Activated naive CD8-positive, alpha-beta T cell treated with anti-CD3 and anti-CD28 coated beads, Interleukin-2, amount 50 U/mL, for 24 hours (primary cell): ENCODE measurements around the gene MYL6B.

Source experiments
- ATAC-seq: fragments of 150-1000 bp; cut with Tn5 transposase; one replicate; pipeline ENCODE4 v1.10.0; 2021
- DNase-seq: peaks from one replicate; pipeline ENCODE4 v3.0.0; 2021
- H3K27ac Mint-ChIP-seq: one replicate; pipeline ENCODE4 v1.8.0; 2021; ENCODE audit warnings: mild to moderate bottlenecking, mixed read lengths
- H3K27me3 Mint-ChIP-seq: one replicate; pipeline ENCODE4 v1.8.0; 2021; ENCODE audit warnings: mixed read lengths
- H3K36me3 Mint-ChIP-seq: one replicate; pipeline ENCODE4 v1.8.0; 2021; ENCODE audit warnings: low read depth, mixed read lengths
- H3K4me1 Mint-ChIP-seq: one replicate; pipeline ENCODE4 v1.8.0; 2021; ENCODE audit warnings: mixed read lengths
- H3K4me3 Mint-ChIP-seq: one replicate; pipeline ENCODE4 v1.8.0; 2021; ENCODE audit warnings: mild to moderate bottlenecking, moderate library complexity, mixed read lengths
- H3K9me3 Mint-ChIP-seq: one replicate; pipeline ENCODE4 v1.8.0; 2021; ENCODE audit warnings: mixed read lengths

The MYL6B gene

GRCh38 chr12:56117778-56118687, 34.4 kb upstream of the MYL6B start, which contains the start of gene ZC3H10:
Gene ZC3H10, plus strand, starts transcription at chr12:56118266. Its CDS starts 2,297 bp downstream, at chr12:56120563.
- ATAC-seq = peak; percentile 92
- H3K9me3 Mint-ChIP-seq = no peaks in the 10 kb centered on the region
- H3K4me1 Mint-ChIP-seq = peaks cover 44% of the 10 kb centered on the region
- H3K36me3 Mint-ChIP-seq = peaks cover 42% of the 10 kb centered on the region
- H3K27me3 Mint-ChIP-seq = peaks cover 4% of the 10 kb centered on the region
- H3K27ac Mint-ChIP-seq = peak within 1 kb of the TSS; percentile 99
- peak; percentile 99 for DNase-seq
- peak within 1 kb of the TSS; percentile 96 for H3K4me3 Mint-ChIP-seq

- peaks cover 34% of the 10 kb centered on the region for H3K36me3 Mint-ChIP-seq
- no peaks in the 10 kb centered on the region for H3K9me3 Mint-ChIP-seq
- H3K27ac Mint-ChIP-seq = peak overlapping the region; percentile 99
- H3K4me3 Mint-ChIP-seq = peak overlapping the region; percentile 96
- ATAC-seq (no peak), DNase-seq (no peak)
- H3K4me1 Mint-ChIP-seq = peaks cover 41% of the 10 kb centered on the region
- H3K27me3 Mint-ChIP-seq = peaks cover 4% of the 10 kb centered on the region
Observed at GRCh38 chr12:56118688-56119357, 33.6 kb upstream of the MYL6B start.

- Mint-ChIP-seq H3K27ac (peak overlapping the region; percentile 99), H3K4me3 (peak overlapping the region; percentile 96), H3K36me3 (peaks cover 31% of the 10 kb centered on the region), H3K27me3 (peaks cover 4% of the 10 kb centered on the region), H3K9me3 (no peaks in the 10 kb centered on the region), H3K4me1 (peaks cover 45% of the 10 kb centered on the region)
- ATAC-seq (no peak), DNase-seq (peak; percentile 62)
Observed at GRCh38 chr12:56119361-56119796, 33.0 kb upstream of the MYL6B start.

- H3K27ac Mint-ChIP-seq = peak overlapping the region; percentile 99
- ATAC-seq = no peak
Observed at GRCh38 chr12:56120158-56120846, 32.1 kb upstream of the MYL6B start.

GRCh38 chr12:56121204-56121870, 31.1 kb upstream of the MYL6B start:
- peaks cover 4% of the 10 kb centered on the region for H3K27me3 Mint-ChIP-seq
- no peak overlapping the region for H3K27ac Mint-ChIP-seq
- H3K4me3 Mint-ChIP-seq = no peak overlapping the region
- ATAC-seq (no peak), DNase-seq (no peak)
- peaks cover 32% of the 10 kb centered on the region for H3K36me3 Mint-ChIP-seq
- peaks cover 45% of the 10 kb centered on the region for H3K4me1 Mint-ChIP-seq
- H3K9me3 Mint-ChIP-seq = no peaks in the 10 kb centered on the region

More at GRCh38 chr12:56120158-56120846, 32.1 kb upstream of the MYL6B start:
- H3K9me3 Mint-ChIP-seq = no peaks in the 10 kb centered on the region
- DNase-seq = no peak
- peaks cover 4% of the 10 kb centered on the region for H3K27me3 Mint-ChIP-seq
- H3K36me3 Mint-ChIP-seq = peaks cover 31% of the 10 kb centered on the region
- peaks cover 43% of the 10 kb centered on the region for H3K4me1 Mint-ChIP-seq
- H3K4me3 Mint-ChIP-seq = peak overlapping the region; percentile 96

- H3K4me1 Mint-ChIP-seq = peaks cover 53% of the 10 kb centered on the region
- no peak overlapping the region for H3K27ac Mint-ChIP-seq
- no peaks in the 10 kb centered on the region for H3K9me3 Mint-ChIP-seq
- H3K4me3 Mint-ChIP-seq = no peak overlapping the region
- ATAC-seq (no peak), DNase-seq (no peak)
- H3K27me3 Mint-ChIP-seq = peaks cover 4% of the 10 kb centered on the region
- H3K36me3 Mint-ChIP-seq = peaks cover 19% of the 10 kb centered on the region
Observed at GRCh38 chr12:56122637-56123036, 29.8 kb upstream of the MYL6B start.

- peak overlapping the region; percentile 57 for H3K27ac Mint-ChIP-seq
- peaks cover 45% of the 10 kb centered on the region for H3K4me1 Mint-ChIP-seq
- no peak for ATAC-seq
- H3K4me3 Mint-ChIP-seq = no peak overlapping the region
- H3K36me3 Mint-ChIP-seq = peaks cover 10% of the 10 kb centered on the region
- no peak for DNase-seq
- H3K9me3 Mint-ChIP-seq = no peaks in the 10 kb centered on the region
- no peaks in the 10 kb centered on the region for H3K27me3 Mint-ChIP-seq
Observed at GRCh38 chr12:56124133-56124532, 28.3 kb upstream of the MYL6B start.

- peaks cover 54% of the 10 kb centered on the region for H3K4me1 Mint-ChIP-seq
- no peaks in the 10 kb centered on the region for H3K9me3 Mint-ChIP-seq
- ATAC-seq = no peak
- H3K36me3 Mint-ChIP-seq = peaks cover 27% of the 10 kb centered on the region
- no peak for DNase-seq
- peak overlapping the region; percentile 93 for H3K4me3 Mint-ChIP-seq
- H3K27me3 Mint-ChIP-seq = no peaks in the 10 kb centered on the region
- peak overlapping the region; percentile 90 for H3K27ac Mint-ChIP-seq
Observed at GRCh38 chr12:56126732-56127239, 25.6 kb upstream of the MYL6B start.

- Mint-ChIP-seq H3K4me1 (peaks cover 61% of the 10 kb centered on the region), H3K27me3 (no peaks in the 10 kb centered on the region), H3K4me3 (peak overlapping the region; percentile 93), H3K36me3 (peaks cover 34% of the 10 kb centered on the region), H3K27ac (peak overlapping the region; percentile 90), H3K9me3 (no peaks in the 10 kb centered on the region)
- ATAC-seq (no peak), DNase-seq (no peak)
Observed at GRCh38 chr12:56127485-56127887, 24.9 kb upstream of the MYL6B start.

GRCh38 chr12:56127888-56128669, 24.3 kb upstream of the MYL6B start, which contains the start of gene ESYT1:
Gene ESYT1, plus strand, starts transcription at chr12:56128267. Its CDS starts 53 bp downstream, at chr12:56128320.
- H3K27ac Mint-ChIP-seq = peak within 1 kb of the TSS; percentile 90
- peak within 1 kb of the TSS; percentile 93 for H3K4me3 Mint-ChIP-seq
- H3K4me1 Mint-ChIP-seq = peaks cover 62% of the 10 kb centered on the region
- peaks cover 38% of the 10 kb centered on the region for H3K36me3 Mint-ChIP-seq
- H3K9me3 Mint-ChIP-seq = no peaks in the 10 kb centered on the region
- ATAC-seq (peak; percentile 94), DNase-seq (peak; percentile 95)
- no peaks in the 10 kb centered on the region for H3K27me3 Mint-ChIP-seq

GRCh38 chr12:56128670-56129205, 23.6 kb upstream of the MYL6B start:
- Mint-ChIP-seq H3K27me3 (no peaks in the 10 kb centered on the region), H3K36me3 (peaks cover 44% of the 10 kb centered on the region)

GRCh38 chr12:56129206-56129941, 23.0 kb upstream of the MYL6B start:
- peaks cover 66% of the 10 kb centered on the region for H3K4me1 Mint-ChIP-seq
- H3K4me3 Mint-ChIP-seq = peak overlapping the region; percentile 93
- peaks cover 50% of the 10 kb centered on the region for H3K36me3 Mint-ChIP-seq
- DNase-seq (peak; percentile 81), ATAC-seq (peak; percentile 34)
- no peaks in the 10 kb centered on the region for H3K9me3 Mint-ChIP-seq
- peak overlapping the region; percentile 90 for H3K27ac Mint-ChIP-seq
- H3K27me3 Mint-ChIP-seq = no peaks in the 10 kb centered on the region

More at GRCh38 chr12:56128670-56129205, 23.6 kb upstream of the MYL6B start:
- Mint-ChIP-seq H3K9me3 (no peaks in the 10 kb centered on the region), H3K4me1 (peaks cover 65% of the 10 kb centered on the region), H3K4me3 (peak overlapping the region; percentile 93), H3K27ac (peak overlapping the region; percentile 90)
- ATAC-seq = no peak
- peak; percentile 53 for DNase-seq
